DMS114 treated with DMSO at 0.1 percent for 48 hours (cell line): ENCODE measurements around the gene FNBP1.
"Not testable (repeated sequence)": the region's sequence is repeated elsewhere in the genome, so short reads cannot be mapped to it uniquely, and the experiment has no call there.

Experiments used
- DNase-seq: peaks from one replicate; lab custom pipeline; 2025; ENCODE audit not compliant: unreplicated experiment; lab: John Stamatoyannopoulos, UW

Gene FNBP1

DNA sequence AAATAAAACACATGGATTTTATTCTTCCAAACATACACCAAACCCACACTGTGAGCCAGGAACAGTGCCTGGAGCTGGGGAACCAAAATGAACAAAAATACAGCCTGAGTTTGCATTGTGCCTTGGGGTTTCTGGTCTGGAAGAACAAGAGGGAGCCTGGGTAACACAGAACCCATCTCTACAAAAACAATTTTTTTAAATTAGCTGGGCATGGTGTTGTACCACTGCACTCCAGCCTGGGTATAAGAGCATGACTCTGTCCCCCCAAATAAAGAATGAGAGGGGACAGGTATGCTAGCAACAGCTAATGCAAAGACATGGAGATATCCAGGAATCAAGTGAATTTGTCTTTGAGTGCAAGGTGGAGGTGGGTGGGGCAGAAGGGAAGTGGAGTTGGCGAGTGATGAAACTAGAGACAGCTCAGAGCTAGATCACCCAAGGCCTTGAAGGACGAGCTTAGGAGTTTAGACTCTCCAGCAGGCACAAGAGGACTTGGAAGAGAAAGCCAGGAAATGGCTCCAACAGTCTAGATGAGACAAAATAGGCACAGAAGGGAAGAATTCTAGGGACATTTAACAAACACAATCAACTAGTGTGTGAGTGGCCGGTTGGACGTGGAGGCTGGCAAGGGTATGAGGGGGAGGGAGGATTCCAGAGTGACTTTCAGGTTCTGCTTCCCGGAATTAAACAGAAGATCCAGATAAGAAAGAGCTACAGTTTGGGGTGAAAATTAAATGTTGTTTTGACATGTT, 47.4 kb downstream of the FNBP1 start:
- no peak for DNase-seq

DNA sequence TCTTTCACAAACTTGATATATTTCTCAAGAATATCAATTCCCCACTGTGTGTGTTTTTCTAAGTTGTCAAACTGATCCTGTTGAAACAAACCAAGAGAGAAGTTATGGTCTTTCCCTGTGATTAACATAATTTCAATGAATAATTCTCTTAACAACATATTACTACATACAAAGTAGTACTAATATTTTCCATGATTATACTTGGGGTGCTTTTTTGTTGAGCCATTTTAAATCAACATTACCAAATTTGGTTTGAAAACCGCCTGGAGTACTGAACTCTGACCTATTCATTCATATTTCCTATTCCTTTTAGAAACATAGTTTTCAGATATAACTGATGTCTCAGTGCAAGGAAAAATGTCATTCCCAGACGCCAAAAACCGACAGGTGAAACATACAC, 48.1 kb downstream of the FNBP1 start:
- no peak for DNase-seq

DNA sequence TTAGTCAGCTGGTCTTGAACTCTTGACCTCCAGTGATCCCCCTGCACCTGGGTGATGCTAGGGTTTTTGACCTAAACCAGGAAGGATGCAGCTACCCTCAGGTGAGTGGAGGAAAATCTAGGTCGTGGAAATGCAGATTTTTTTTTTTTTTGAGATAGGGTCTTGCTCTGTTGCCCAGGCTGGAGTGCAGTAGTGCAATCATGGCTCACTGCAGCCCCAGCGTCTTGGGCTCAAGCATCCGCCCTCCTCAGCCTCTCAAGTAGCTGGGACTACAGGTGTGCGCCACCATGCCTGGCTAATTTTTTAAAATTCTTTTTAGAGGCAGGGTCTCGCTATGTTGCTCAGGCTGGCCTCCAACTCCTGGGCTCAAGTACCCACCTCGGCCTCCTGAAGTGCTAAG, 51.9 kb downstream of the FNBP1 start:
- not testable (repeated sequence) for DNase-seq

DNA sequence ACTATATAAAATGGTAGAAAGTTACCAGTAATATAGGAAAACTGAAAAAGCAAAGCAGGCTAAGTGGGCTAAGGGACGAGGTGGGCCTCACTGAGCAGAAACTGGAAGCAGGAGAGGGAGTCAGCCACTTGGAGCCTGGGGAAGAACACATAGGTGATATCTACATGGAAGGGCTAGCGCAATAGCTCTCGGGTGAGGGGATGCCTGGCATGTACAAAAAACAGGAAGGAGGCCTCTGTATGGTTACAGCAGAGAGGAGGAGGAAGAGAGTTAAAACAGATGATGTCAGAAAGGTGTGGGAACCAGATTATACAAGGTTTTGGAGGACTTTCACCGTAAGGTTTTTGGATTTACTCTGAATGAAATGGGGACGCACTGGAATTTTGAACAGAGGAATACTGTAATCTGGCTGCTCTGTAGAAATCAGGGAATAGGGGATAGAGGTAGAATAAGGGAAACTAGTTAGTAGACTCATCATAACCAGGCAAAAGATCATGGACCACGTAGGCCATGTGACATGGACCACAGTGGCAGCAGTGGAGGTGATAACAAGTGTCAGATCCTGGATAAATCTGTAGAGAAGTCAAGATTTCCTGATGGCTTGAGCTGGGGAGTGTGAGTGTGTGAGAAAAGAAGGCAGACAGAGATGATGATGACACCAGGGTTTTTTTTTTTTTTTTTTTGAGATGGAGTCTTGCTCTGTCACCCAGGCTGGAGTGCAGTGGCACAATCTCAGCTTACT, 52.5 kb downstream of the FNBP1 start:
- DNase-seq: no peak

DNA sequence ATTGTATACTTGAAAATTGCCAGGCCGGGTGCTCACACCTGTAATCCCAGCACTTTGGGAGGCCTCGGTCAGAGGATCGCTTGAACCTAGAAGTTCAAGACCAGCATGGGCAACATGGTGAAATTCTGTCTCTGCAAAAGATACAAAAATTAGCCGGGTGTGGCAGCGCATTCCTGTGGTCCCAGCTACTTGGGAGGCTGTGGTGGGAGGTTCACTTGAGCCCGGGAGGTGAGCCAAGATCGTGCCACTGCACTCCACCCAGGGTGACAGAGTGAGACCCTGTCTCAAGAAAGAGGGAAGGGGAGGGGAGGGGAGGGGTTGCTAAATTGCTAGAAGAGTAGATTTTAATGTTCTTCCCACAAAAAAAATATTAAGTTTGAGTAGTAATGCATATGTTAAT, 53.2 kb downstream of the FNBP1 start:
- no peak for DNase-seq

DNA sequence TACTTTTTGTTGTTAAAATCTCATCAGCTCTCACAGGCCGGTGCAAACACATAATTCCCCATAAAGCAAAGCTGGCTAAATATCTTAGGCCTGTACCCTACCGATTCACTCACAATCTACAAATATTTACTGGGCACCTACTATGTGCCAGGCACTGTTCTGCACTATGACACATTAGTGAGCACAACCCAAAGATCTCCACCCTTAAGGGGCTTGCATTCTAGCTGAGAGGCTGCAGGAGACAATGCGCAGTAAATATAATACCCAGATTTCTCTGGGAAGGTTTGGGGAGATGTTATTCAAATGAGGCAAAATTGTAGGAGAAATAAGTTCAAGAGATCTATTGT, 53.7 kb downstream of the FNBP1 start:
- DNase-seq: no peak

DNA sequence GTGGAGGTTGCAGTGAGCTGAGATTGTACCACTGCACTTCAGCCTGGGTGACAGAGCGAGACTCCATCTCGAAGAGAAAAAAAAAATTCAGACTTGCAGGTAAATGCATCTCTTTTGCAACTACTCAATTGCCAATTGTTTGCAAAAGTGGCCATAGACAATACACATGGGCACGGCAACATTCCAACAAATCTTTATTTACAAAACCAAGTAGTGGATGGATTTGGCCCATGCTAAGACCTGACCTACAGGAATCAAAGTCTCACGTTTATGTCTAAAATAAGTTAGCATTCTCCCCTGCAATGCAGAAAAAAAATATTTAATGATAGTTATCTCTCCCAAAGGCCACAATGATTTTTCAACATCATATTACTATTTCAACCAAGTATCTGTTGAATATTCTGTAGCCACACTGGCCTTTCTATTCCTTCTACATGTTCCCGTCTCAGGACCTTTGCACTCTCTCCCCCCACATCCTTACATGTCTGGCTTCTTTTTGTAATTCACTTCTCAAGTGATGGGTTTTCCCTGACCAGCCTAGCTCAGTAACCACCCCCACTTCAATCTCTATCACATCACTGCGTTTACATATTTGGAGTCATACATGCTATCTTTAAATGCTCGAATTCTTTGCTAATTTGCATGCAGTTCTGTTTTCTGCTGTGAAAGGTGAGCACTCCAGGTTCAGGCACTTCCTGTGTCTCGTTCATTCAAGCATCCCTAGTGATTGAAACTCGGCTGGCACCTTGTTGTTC, 54.2 kb downstream of the FNBP1 start:
- DNase-seq: no peak

DNA sequence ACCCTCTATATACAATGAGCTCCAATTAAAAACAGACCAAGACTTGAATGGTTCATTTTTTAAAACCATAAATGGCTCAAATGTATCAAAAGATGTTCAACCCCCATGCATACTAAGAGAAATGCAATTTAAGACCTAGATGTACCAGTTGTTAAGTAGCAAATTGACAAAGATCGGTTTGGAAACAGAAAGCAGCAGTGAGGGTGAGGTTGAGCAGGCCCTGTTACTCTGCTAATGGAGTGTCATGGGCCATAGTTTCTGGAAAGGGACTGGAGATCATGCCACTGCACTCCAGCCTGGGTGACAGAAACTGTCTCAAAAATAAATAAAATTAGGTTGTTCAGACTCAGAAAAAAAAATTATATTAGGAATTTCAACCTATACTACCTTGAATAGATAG, 55.0 kb downstream of the FNBP1 start:
- DNase-seq: no peak

DNA sequence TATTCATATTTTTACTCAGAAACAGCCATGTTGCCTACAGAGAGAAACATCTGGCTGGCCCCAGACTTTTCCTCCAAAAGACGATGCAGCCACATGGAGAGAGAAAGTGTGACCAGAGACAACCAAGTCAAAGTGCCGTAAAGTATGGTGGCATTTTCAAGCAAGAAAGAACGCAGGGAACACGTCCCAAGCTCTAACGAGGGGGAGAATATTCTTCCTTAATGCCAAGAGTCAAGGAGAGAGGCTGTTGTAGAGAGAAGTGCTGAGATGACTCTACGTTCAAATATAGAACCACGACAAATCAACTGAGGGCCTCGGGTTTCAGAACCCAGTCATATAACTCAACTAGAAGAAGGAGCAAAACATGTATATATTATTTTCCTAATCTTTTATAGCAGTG, 55.9 kb downstream of the FNBP1 start:
- DNase-seq: no peak

DNA sequence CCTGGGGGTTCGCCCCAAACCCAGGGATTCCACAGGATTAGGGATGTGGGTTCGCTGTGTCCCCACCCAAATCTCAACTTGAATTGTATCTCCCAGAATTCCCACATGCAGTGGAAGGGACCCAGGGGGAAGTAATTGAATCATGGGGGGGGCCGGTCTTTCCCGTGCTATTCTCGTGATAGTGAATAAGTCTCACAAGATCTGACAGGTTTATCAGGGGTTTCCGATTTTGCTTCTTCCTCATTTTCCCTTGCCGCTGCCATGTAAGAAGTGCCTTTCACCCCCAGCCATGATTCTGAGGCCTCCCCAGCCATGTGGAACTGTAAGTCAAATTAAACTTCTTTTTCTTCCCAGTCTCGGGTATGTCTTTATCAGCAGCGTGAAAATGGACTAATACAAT, 58.4 kb downstream of the FNBP1 start:
- DNase-seq: not testable (repeated sequence)

DNA sequence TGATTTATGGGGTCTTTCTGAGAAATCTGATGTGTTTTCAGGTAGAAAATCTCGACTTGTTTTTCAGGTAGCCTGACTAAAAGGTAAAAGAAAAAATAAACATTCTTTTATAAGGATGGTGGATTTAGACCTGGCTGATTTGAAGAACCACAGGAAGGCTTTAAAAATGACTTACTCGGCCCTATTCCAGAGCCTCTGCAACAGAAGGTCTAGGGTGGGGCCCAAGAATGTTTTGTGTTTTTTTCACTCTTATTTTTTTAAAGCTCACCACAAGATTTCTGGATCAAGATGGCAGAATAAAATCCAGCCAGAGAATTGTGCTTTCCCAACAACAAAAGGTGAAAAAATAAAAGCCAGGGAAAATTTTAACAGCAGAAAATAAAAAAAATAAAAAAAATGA, 59.1 kb downstream of the FNBP1 start:
- DNase-seq: no peak

DNA sequence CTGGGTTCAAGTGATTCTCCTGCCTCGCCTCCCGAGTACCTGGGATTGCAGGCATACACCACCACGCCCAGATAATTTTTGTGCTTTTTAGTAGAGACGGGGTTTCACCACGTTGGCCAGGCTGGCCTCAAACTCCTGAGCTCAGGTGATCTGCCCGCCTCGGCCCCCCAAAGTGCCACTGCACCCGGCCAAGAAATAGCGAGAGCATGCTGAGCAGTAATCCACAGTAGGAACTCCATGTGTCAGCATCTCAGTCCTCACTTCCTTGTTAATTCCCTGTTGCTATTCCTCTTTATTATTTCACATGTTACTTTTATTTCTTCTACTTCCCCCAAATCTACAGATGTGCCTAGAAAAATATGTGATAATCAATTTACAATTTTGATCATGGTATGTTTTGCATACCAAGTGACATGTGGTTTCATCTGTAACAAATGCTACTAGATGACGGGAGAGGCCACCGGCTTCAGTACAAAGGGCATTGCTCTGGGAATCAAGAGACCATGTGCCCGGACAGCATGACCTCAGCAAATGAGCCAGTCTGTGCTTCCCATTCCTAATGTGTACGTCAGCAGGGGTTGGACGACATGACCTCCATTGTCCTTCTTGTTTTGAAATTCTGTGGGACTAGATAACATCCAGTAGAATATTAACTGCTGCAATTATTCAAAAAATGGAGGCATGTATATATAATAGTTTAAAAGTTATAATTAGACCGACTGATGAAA, 61.6 kb downstream of the FNBP1 start:
- DNase-seq: no peak

DNA sequence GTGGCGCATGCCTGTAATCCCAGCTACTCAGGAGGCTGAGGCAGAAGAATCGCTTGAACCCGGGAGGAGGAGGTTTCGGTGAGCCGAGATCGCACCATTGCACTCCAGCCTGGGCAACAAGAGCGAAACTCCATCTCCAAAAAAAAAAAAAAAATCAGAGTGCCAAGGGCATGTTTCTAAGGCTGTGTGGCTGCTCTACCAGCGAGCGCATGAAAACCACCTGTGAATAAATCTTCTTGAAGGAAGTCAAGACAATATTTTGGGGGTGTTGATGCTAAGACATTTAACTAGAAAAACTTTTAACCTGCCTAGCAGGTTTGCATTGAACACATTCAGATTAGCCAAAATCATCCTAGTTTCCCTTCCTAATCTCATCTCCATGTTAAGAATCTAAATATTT, 62.8 kb downstream of the FNBP1 start:
- not testable (repeated sequence) for DNase-seq

DNA sequence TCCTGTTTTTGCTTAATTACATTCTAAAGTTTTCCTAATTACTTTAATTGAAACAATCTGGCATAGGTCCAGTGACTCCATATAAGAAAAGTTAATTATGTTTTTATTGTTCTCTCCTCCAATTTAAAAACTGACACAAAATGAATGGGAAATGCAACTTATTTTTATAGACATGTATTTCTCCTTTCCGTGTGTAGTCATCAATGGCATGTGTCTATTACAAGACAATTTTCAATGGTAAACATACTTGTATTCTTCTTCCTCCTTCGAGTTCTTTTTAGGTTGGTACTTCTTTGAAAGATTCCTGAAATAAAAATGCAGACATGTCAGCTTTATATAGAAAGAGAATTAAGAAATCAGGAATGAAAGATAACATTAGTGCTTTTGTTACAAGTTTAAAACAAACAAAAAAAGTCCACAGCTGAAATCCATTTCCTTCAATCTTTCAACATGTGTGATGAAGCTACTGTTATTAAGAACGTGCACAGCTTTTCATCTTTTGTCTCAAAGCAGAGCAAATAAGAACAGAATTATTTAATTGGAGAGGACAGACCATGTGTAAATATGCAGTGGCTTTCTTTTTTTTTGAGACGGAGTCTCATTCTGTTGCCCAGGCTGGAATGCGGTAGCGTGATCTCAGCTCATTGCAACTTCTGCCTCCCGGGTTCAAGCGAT, 63.8 kb downstream of the FNBP1 start:
- DNase-seq: no peak

DNA sequence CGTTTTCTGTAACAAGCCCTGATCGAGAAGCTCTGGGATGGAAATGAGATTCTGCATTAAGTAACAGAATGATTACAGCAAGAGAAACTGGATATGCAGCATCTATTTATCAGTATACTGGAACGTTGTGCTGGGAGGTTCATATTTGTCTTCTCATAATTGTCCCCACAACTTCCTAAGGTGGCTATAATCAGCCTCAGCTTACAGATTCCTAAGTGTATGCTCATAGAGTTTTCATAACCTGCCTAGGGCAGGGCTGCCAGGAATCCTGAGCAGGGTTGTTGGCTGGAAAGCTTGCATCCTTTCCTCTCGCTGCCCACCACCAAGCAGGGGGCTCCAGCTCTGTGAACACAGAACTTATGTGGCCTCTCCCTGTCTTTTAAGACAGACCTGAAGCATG, 70.2 kb downstream of the FNBP1 start:
- no peak for DNase-seq

DNA sequence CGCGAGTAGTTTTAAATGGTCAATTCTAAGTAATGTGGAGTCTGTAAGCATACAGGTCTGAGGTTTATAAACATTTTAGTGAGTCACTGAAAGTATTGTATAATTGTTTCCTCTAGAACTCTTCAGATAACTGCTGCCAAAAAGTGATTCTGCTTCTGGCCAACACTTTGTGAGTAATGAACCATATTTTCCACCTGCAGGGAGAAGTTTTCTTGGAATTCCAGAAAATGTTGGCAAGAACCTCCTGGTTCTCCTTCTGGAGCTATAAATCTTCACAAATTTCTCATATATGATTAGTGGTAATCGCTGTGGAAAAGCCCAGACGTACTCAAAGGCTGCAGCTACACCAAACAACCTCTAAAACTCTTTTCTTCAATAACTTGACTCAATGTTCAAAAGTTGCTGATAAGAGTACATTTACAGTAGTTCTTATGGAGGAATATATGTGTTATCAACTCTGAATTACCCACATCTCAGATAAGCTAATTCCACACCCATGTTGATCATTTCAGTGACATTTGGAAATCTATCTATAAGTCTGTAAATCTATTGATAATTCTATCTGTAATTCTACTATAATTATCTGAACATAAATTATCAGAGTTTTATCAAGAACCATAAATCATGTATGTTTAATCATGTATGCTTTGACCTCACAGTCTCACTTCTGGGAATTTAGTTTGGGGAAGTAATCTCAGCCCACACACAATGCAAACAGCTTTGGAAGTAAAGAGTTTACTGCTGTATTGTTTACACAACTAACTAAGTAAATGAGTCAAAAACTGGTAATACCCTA, 74.1 kb downstream of the FNBP1 start:
- no peak for DNase-seq

DNA sequence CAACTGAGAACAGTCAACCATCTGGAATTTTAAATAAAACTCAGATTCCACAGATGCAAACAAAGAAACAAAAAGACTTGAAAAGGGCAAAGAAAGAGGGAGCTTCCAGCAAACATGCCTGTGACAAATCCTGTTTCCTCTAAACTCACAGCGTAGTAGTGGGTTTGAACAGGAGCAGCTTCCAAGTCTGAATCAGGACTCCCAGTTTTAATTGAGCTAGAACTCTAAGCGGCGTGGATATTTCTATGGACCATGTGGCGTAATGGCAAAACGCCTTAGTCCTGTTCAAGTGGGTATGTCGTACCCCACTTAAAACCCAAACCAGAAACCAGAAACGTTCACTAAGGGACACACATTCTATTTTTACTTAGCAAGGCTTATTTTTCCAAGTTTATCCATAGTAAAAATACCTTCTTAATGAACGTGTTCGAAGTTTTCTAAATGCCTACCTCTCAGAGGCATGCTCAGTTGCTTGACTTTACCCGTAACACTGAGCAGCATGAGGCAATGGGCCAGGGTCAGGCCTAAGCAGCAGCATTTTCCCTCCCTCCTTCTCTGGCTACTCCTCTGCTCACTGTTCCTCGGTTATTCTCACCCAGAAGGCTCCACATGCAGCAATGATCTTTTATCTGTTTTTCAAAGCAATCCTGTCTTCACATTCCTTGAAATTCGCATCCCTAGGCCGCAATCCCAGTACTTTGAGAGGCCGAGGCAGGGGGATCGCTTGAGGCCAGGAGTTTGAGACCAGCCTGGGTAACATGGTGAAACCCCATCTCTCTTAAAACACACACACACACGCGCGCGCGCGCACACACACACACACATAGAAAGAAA, 77.9 kb downstream of the FNBP1 start:
- DNase-seq: no peak

DNA sequence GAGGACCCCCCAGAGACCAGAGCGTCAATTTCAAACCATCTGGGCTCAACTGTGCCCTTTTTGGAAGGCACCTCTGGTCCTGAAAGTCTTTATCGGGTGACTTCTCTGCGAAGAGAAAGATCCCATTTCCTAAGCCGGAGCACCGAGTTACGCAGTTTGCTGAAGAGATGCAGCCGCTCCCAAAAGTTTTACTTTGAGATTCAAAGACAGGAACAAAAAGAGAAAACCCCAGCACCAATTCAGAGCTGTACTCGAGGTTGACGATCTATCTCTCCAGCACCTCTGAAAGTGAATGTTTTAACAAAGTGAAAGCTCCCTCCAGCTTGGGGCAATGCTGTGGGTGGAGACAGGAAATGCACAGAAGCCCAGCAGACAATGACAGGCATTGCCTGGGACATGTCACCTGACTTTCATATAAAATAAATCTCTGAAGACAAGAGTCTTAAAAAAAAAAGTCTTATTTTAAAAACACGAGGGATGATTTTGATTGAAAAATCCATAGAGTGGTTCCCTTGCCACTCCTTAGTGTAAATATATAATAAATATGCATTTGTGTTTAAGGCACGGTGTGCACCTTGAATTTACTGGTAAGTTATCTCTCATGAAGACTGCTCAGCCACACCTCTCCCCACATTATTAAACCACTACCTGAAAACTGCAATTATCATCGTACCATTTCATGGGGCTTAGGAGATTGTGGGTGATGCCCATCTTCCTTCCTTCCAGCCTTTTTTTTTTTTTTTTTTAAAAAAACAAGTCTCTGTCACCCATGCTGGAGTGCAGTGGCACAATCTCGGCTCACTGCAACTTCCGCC, 79.9 kb downstream of the FNBP1 start:
- no peak for DNase-seq
